ENCODE measurements around the gene ZSCAN21.

The ZSCAN21 gene

GRCh38 chr7:100079024-100079560 lies 29.5 kb downstream of the ZSCAN21 start:
- no peak for DNase-seq

GRCh38 chr7:100080907-100081534 lies 31.4 kb downstream of the ZSCAN21 start:
- DNase-seq = no peak

GRCh38 chr7:100081535-100082102 lies 32.0 kb downstream of the ZSCAN21 start, which contains the start of gene ZNF3:
TSS of gene ZNF3 (minus strand) at chr7:100081723. CDS start at chr7:100077357, 4,366 bp downstream.
- peak; percentile 97 for DNase-seq

GRCh38 chr7:100082978-100083377 lies 33.4 kb downstream of the ZSCAN21 start:
- no peak for DNase-seq

- no peak for DNase-seq
Observed at GRCh38 chr7:100085515-100085914, 35.9 kb downstream of the ZSCAN21 start.

- DNase-seq = no peak
Observed at GRCh38 chr7:100087055-100087750, 37.6 kb downstream of the ZSCAN21 start.

GRCh38 chr7:100088095-100088620 lies 38.6 kb downstream of the ZSCAN21 start:
- DNase-seq = no peak

- peak; percentile 57 for DNase-seq
Observed at GRCh38 chr7:100088621-100089457, 39.3 kb downstream of the ZSCAN21 start, which contains the start of gene COPS6. TSS of gene COPS6 (plus strand) at chr7:100088969. CDS start at chr7:100088991, 22 bp downstream.

- DNase-seq = no peak
Observed at GRCh38 chr7:100089458-100090196, 40.1 kb downstream of the ZSCAN21 start.

- DNase-seq = no peak
Observed at GRCh38 chr7:100090527-100091410, 41.2 kb downstream of the ZSCAN21 start.

GRCh38 chr7:100091411-100092181 lies 42.0 kb downstream of the ZSCAN21 start:
- no peak for DNase-seq

GRCh38 chr7:100093054-100093453 lies 43.5 kb downstream of the ZSCAN21 start:
- no peak for DNase-seq

- DNase-seq = no peak
Observed at GRCh38 chr7:100093498-100093897, 43.9 kb downstream of the ZSCAN21 start.

- DNase-seq = no peak
Observed at GRCh38 chr7:100093925-100094486, 44.4 kb downstream of the ZSCAN21 start.

- no peak for DNase-seq
Observed at GRCh38 chr7:100095289-100095688, 45.7 kb downstream of the ZSCAN21 start.

GRCh38 chr7:100095704-100096103 lies 46.1 kb downstream of the ZSCAN21 start:
- DNase-seq = no peak

GRCh38 chr7:100098913-100099312 lies 49.3 kb downstream of the ZSCAN21 start:
- DNase-seq = no peak

GRCh38 chr7:100099452-100099851 lies 49.9 kb downstream of the ZSCAN21 start:
- DNase-seq = no peak

GRCh38 chr7:100100420-100101015 lies 50.9 kb downstream of the ZSCAN21 start:
- peak; percentile 94 for DNase-seq

Measured in NCI-H1105 (cell line).